ENCODE measurements around the gene TOP3B.
"Not testable (repeated sequence)": the region's sequence is repeated elsewhere in the genome, so short reads cannot be mapped to it uniquely, and the experiment has no call there.

TOP3B gene

DNA sequence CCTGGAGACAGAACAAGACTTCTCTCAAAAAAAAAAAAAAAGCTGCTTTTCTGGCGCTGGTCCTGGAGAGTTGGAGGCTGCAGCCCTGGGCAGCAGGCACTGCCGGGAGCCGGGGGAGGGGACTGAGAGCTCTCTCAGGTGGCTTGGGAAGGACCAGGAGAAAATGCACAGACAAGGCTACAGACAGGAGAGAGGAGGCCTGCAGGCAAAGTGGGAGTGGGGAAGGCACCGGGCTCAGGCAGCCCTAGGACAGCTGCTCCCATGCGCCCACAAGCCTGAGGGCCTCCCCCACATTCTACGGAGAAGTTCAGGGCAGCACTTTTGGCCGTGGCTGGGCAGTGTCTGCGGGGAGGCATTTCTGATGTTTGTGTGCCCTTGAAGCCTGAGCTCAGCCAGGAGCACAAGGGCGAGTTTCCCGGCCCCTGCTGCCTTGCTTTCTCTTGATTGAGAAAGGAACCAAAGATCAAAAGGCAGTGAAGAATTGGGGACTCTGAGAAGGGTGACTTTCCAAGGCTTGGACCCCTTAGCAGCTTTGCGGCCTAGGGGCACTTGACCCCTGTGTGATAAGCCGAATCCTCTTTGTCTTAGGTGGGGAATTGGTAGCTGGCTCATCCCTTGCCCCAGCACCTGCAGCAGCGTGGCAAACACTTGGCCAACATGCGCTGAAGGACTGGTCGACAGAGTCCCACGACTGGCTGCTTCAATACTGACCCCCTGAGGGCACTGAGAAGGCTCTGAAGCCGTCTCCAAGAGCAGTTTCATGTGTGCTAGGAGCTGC lies 65.2 kb downstream of the TOP3B start:
- no peaks in the 10 kb centered on the region for H3K4me1 ChIP-seq (ENCODE audit: control insufficient read depth, low read length)
- H3K27me3 ChIP-seq (ENCODE audit: control insufficient read depth, low read length) = no peaks in the 10 kb centered on the region
- no peaks in the 10 kb centered on the region for H3K9me2 ChIP-seq (replicated peaks; ENCODE audit: control insufficient read depth, low read length)
- H3K9me3 ChIP-seq (ENCODE audit: control insufficient read depth, insufficient read depth, low read length) = no peaks in the 10 kb centered on the region
- H3K36me3 ChIP-seq (ENCODE audit: control insufficient read depth, low read length) = no peaks in the 10 kb centered on the region
- H3K4me2 ChIP-seq (ENCODE audit: low read length) = no peak overlapping the region
- H3K4me3 ChIP-seq (ENCODE audit: low read length) = no peak overlapping the region
- no peaks in the 10 kb centered on the region for H3K79me2 ChIP-seq (ENCODE audit: control insufficient read depth, low read length)
- no peak for TF ChIP-seq EZH2phosphoT487 (IDR thresholded peaks at IDR 0.05; ENCODE audit: borderline replicate concordance, low read length)
- TF ChIP-seq, protein P1, sequence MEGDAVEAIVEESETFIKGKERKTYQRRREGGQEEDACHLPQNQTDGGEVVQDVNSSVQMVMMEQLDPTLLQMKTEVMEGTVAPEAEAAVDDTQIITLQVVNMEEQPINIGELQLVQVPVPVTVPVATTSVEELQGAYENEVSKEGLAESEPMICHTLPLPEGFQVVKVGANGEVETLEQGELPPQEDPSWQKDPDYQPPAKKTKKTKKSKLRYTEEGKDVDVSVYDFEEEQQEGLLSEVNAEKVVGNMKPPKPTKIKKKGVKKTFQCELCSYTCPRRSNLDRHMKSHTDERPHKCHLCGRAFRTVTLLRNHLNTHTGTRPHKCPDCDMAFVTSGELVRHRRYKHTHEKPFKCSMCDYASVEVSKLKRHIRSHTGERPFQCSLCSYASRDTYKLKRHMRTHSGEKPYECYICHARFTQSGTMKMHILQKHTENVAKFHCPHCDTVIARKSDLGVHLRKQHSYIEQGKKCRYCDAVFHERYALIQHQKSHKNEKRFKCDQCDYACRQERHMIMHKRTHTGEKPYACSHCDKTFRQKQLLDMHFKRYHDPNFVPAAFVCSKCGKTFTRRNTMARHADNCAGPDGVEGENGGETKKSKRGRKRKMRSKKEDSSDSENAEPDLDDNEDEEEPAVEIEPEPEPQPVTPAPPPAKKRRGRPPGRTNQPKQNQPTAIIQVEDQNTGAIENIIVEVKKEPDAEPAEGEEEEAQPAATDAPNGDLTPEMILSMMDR (IDR thresholded peaks at IDR 0.05; ENCODE audit: low read depth, low read length, poor library complexity, severe bottlenecking) = no peak
- H4K20me1 ChIP-seq (ENCODE audit: control insufficient read depth, insufficient read depth, low read depth, low read length) = no peaks in the 10 kb centered on the region
- H3K27ac ChIP-seq (ENCODE audit: low read depth, low read length) = no peak overlapping the region
- no peaks in the 10 kb centered on the region for H3F3A ChIP-seq (ENCODE audit: control insufficient read depth, insufficient read depth)

DNA sequence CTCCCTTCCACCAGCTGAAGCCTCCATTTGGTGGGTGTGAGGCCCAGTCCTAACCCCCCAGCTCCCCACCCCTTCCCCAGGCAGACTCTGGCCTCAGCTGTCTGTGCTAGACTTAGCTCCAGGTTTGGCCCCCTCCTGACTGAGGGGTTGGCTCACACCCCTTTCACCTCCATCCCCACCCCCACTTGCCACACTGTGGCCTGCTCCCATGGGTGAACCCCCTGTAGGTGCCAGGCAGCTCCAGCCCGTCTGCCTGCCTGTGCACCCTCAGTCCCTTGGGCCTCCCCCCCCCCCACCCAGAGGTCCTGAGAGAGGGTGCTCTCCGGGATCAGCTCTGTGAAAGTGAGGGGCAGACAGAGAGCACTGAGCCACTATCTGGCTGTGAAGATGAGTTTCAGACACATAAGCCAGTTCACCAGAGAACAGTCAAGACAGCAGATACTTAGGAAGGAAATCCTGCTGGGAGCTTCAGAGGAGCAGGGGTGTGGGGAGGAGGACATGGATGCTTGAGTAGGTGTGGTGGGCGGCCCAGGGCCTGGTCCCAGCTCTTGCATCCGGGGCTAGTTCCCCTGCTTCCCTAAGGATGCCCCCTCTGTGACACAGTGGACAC lies 66.2 kb downstream of the TOP3B start:
- no peaks in the 10 kb centered on the region for H3K79me2 ChIP-seq (ENCODE audit: control insufficient read depth, low read length)
- no peaks in the 10 kb centered on the region for H3K27me3 ChIP-seq (ENCODE audit: control insufficient read depth, low read length)
- H3K9me3 ChIP-seq (ENCODE audit: control insufficient read depth, insufficient read depth, low read length) = no peaks in the 10 kb centered on the region
- H3K36me3 ChIP-seq (ENCODE audit: control insufficient read depth, low read length) = no peaks in the 10 kb centered on the region
- H3K27ac ChIP-seq (ENCODE audit: low read depth, low read length) = no peak overlapping the region
- no peak overlapping the region for H3K4me2 ChIP-seq (ENCODE audit: low read length)
- no peaks in the 10 kb centered on the region for H3K9me2 ChIP-seq (replicated peaks; ENCODE audit: control insufficient read depth, low read length)
- no peaks in the 10 kb centered on the region for H4K20me1 ChIP-seq (ENCODE audit: control insufficient read depth, insufficient read depth, low read depth, low read length)
- no peak for TF ChIP-seq EZH2phosphoT487 (IDR thresholded peaks at IDR 0.05; ENCODE audit: borderline replicate concordance, low read length)
- TF ChIP-seq, protein P1 (IDR thresholded peaks at IDR 0.05; ENCODE audit: low read depth, low read length, poor library complexity, severe bottlenecking) = no peak
- H3K4me3 ChIP-seq (ENCODE audit: low read length) = no peak overlapping the region
- H3F3A ChIP-seq (ENCODE audit: control insufficient read depth, insufficient read depth) = no peaks in the 10 kb centered on the region
- H3K4me1 ChIP-seq (ENCODE audit: control insufficient read depth, low read length) = no peaks in the 10 kb centered on the region

DNA sequence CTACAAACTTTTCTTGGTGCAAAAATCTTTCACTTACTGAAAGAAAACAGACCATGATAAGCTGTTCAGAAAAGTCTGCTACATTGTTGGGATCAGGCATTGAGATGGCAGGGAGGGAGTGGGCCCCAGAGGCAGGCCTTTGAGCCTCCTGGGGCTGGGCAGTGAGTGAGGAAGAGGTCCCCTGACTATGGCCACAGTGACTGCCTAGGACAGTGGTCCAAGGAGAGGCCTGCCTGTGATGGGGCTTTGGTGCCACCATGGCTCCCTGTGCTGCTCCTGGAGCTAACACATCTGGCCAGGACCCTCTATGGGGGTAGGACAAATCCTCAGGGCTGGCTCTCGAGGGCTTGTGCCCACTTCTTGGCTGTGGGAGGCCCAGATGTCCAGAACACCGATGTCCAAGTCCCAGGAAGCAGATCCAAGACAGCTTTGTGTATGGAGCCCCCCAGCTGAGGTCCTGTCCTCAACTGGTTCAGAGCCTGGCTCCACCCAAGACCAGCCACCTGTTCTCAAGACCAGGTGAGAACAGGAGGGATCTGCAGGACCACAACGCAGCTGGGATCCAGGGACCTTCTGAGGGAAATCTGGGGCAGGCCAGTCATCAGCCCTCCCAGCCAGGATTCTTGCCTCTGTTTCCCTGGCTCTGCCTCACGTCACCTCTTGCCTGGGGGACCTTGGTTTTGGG lies 66.8 kb downstream of the TOP3B start:
- no peaks in the 10 kb centered on the region for H3K4me1 ChIP-seq (ENCODE audit: control insufficient read depth, low read length)
- no peaks in the 10 kb centered on the region for H3K36me3 ChIP-seq (ENCODE audit: control insufficient read depth, low read length)
- H4K20me1 ChIP-seq (ENCODE audit: control insufficient read depth, insufficient read depth, low read depth, low read length) = no peaks in the 10 kb centered on the region
- no peaks in the 10 kb centered on the region for H3K9me3 ChIP-seq (ENCODE audit: control insufficient read depth, insufficient read depth, low read length)
- H3K27ac ChIP-seq (ENCODE audit: low read depth, low read length) = no peak overlapping the region
- H3K27me3 ChIP-seq (ENCODE audit: control insufficient read depth, low read length) = no peaks in the 10 kb centered on the region
- no peak overlapping the region for H3K4me3 ChIP-seq (ENCODE audit: low read length)
- H3F3A ChIP-seq (ENCODE audit: control insufficient read depth, insufficient read depth) = no peaks in the 10 kb centered on the region
- H3K79me2 ChIP-seq (ENCODE audit: control insufficient read depth, low read length) = no peaks in the 10 kb centered on the region
- H3K4me2 ChIP-seq (ENCODE audit: low read length) = no peak overlapping the region
- H3K9me2 ChIP-seq (replicated peaks; ENCODE audit: control insufficient read depth, low read length) = no peaks in the 10 kb centered on the region
- TF ChIP-seq EZH2phosphoT487 (IDR thresholded peaks at IDR 0.05; ENCODE audit: borderline replicate concordance, low read length) = no peak
- TF ChIP-seq, protein P1 (IDR thresholded peaks at IDR 0.05; ENCODE audit: low read depth, low read length, poor library complexity, severe bottlenecking) = no peak

DNA sequence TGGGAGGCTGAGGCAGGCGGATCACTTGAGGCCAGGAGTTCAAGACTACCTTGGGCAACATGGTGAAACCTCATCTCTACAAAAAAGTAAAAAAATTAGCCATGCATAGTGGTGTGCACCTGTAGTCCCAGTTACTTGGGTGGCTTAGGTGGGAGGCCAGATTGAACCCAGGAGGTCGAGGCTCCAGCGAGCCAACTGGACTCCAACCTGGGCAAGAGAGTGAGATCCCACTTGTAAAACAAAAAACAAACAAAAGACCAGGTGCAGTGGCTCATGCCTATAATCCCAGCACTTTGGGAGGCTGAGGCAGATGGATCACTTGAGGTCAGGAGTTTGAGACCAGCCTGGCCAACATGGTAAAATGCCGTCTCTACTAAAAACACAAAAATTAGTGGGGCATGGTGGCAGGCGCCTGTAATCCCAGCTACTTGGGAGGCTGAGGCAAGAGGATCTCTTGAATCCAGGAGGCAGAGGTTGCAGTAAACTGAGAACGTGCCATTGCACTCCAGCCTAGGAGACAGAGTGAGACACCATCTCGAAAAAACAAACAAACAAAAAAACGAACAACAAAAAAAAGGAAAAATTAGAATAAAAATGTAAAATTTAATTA lies 68.4 kb downstream of the TOP3B start:
- H3K27me3 ChIP-seq (ENCODE audit: control insufficient read depth, low read length); H3K36me3 ChIP-seq (ENCODE audit: control insufficient read depth, low read length); H3K4me1 ChIP-seq (ENCODE audit: control insufficient read depth, low read length); H4K20me1 ChIP-seq (ENCODE audit: control insufficient read depth, insufficient read depth, low read depth, low read length); H3K9me3 ChIP-seq (ENCODE audit: control insufficient read depth, insufficient read depth, low read length); H3K27ac ChIP-seq (ENCODE audit: low read depth, low read length); H3F3A ChIP-seq (ENCODE audit: control insufficient read depth, insufficient read depth); H3K4me2 ChIP-seq (ENCODE audit: low read length); H3K79me2 ChIP-seq (ENCODE audit: control insufficient read depth, low read length); H3K9me2 ChIP-seq (replicated peaks; ENCODE audit: control insufficient read depth, low read length); H3K4me3 ChIP-seq (ENCODE audit: low read length): not testable (repeated sequence)

DNA sequence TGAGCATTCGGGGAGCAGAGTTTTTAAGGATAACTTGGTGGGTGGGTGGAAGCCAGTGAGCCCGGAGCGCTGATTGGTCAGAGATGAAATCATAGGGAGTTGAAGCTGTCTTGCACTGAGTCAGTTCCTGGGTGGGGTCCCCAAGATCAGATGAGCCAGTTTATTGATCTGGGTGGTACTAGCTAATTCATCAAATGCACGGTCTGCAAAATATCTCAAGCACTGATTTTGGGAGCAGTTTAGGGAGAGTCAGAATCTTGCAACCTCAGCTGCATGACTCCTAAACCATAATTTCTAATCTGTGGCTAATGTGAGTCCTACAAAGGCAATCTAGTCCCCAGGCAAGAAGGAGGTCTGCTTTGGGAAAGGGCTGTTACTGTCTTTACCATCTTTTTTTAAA lies 72.2 kb downstream of the TOP3B start:
- H3K36me3 ChIP-seq (ENCODE audit: control insufficient read depth, low read length) = not testable (repeated sequence)

More for the DNA sequence above, 72.2 kb downstream of the TOP3B start:
- not testable (repeated sequence) for H3K27me3 ChIP-seq (ENCODE audit: control insufficient read depth, low read length); H3K4me2 ChIP-seq (ENCODE audit: low read length); H3K4me1 ChIP-seq (ENCODE audit: control insufficient read depth, low read length); H4K20me1 ChIP-seq (ENCODE audit: control insufficient read depth, insufficient read depth, low read depth, low read length); H3K27ac ChIP-seq (ENCODE audit: low read depth, low read length); H3K4me3 ChIP-seq (ENCODE audit: low read length); H3K79me2 ChIP-seq (ENCODE audit: control insufficient read depth, low read length); H3K9me3 ChIP-seq (ENCODE audit: control insufficient read depth, insufficient read depth, low read length); H3K9me2 ChIP-seq (replicated peaks; ENCODE audit: control insufficient read depth, low read length); H3F3A ChIP-seq (ENCODE audit: control insufficient read depth, insufficient read depth)

Measured in DOHH2 (cell line).